HFFc6 (cell line): Measurements from ENCODE around the gene FMNL2. TPM values are rescaled to one million over a fixed set of nuclear protein-coding genes. Genes with fewer than 3 reads are reported as not detected.

Experiments used
- DNase-seq: peaks from one replicate; pipeline ENCODE4 v3.0.0-alpha.2; 2018
- H3K27ac Mint-ChIP-seq: 2 replicates; pipeline ENCODE4 v1.8.0; 2020; ENCODE audit warnings: mild to moderate bottlenecking, mixed read lengths
- H3K27me3 Mint-ChIP-seq: 2 replicates; pipeline ENCODE4 v1.8.0; 2021; ENCODE audit warnings: mild to moderate bottlenecking, moderate library complexity, mixed read lengths; ENCODE audit not compliant: insufficient read depth
- H3K36me3 Mint-ChIP-seq: 2 replicates; pipeline ENCODE4 v1.8.0; 2021; ENCODE audit warnings: low read depth, mixed read lengths
- H3K4me1 Mint-ChIP-seq: 2 replicates; pipeline ENCODE4 v1.8.0; 2020; ENCODE audit warnings: low read depth, mixed read lengths
- H3K4me3 Mint-ChIP-seq: 2 replicates; pipeline ENCODE4 v1.8.0; 2020; ENCODE audit warnings: mild to moderate bottlenecking, moderate library complexity, mixed read lengths
- H3K9me3 Mint-ChIP-seq: 2 replicates; pipeline ENCODE4 v1.8.0; 2020; ENCODE audit warnings: mild to moderate bottlenecking, mixed read lengths
- CTCF ChIP-seq: fragments of 200-600 bp; sonication (generic); IDR thresholded peaks from 2 replicates; pipeline ENCODE4 v1.5.0; 2021; ENCODE audit warnings: antibody characterized with exemption, mild to moderate bottlenecking
- total RNA-seq, 6 experiments: library from RNA; stranded (reverse); fragmentation: NEBNext Ultra II Directional; extraction: Animal tissue kit (Norgen Biotek cat#: 25700); gene quantifications; 2 replicates in 1 of 6; 3 replicates in 5 of 6; pipeline ENCODE4 v1.2.3, GENCODE V29; 2021

Gene FMNL2
- total RNA-seq, 6 experiments from 2014 or later = 13.7 to 20.9 (median 16.0) TPM

- H3K9me3 Mint-ChIP-seq = no peaks in the 10 kb centered on the region
- H3K27ac Mint-ChIP-seq = no peak overlapping the region
- H3K36me3 Mint-ChIP-seq = no peaks in the 10 kb centered on the region; the same call in 1 of the 2 replicates
- H3K27me3 Mint-ChIP-seq = no peaks in the 10 kb centered on the region
- H3K4me1 Mint-ChIP-seq = peaks cover 43% of the 10 kb centered on the region
- TF ChIP-seq CTCF = no peak
- DNase-seq = peak; percentile 25
- no peak overlapping the region for H3K4me3 Mint-ChIP-seq
These were observed 236.2 kb downstream of the FMNL2 start for GRCh38 chr2:152571048-152571766.

GRCh38 chr2:152572031-152572430, 237.1 kb downstream of the FMNL2 start:
- Mint-ChIP-seq H3K36me3 (no peaks in the 10 kb centered on the region; the same call in 1 of the 2 replicates), H3K27ac (no peak overlapping the region), H3K4me3 (no peak overlapping the region), H3K4me1 (peaks cover 36% of the 10 kb centered on the region), H3K9me3 (no peaks in the 10 kb centered on the region), H3K27me3 (no peaks in the 10 kb centered on the region)
- TF ChIP-seq CTCF = no peak
- no peak for DNase-seq

GRCh38 chr2:152573168-152573567, 238.2 kb downstream of the FMNL2 start:
- peak; percentile 90 for DNase-seq
- no peaks in the 10 kb centered on the region for H3K27me3 Mint-ChIP-seq
- H3K36me3 Mint-ChIP-seq = no peaks in the 10 kb centered on the region; the same call in 1 of the 2 replicates
- H3K4me1 Mint-ChIP-seq = peaks cover 36% of the 10 kb centered on the region
- peak overlapping the region; percentile 48 for H3K27ac Mint-ChIP-seq
- no peak for TF ChIP-seq CTCF
- H3K4me3 Mint-ChIP-seq = peak overlapping the region; percentile 42; the same call in 1 of the 2 replicates
- H3K9me3 Mint-ChIP-seq = no peaks in the 10 kb centered on the region

GRCh38 chr2:152577579-152577978, 242.6 kb downstream of the FMNL2 start:
- Mint-ChIP-seq H3K4me3 (no peak overlapping the region), H3K36me3 (peaks cover 9% of the 10 kb centered on the region), H3K9me3 (no peaks in the 10 kb centered on the region), H3K27me3 (no peaks in the 10 kb centered on the region), H3K4me1 (peaks cover 11% of the 10 kb centered on the region), H3K27ac (no peak overlapping the region)
- TF ChIP-seq CTCF = no peak
- no peak for DNase-seq

- DNase-seq = no peak
- H3K27me3 Mint-ChIP-seq = no peaks in the 10 kb centered on the region
- H3K4me3 Mint-ChIP-seq = no peak overlapping the region
- no peak for TF ChIP-seq CTCF
- peaks cover 8% of the 10 kb centered on the region for H3K4me1 Mint-ChIP-seq
- no peaks in the 10 kb centered on the region for H3K9me3 Mint-ChIP-seq
- H3K36me3 Mint-ChIP-seq = peaks cover 14% of the 10 kb centered on the region
- no peak overlapping the region for H3K27ac Mint-ChIP-seq
These were observed 243.6 kb downstream of the FMNL2 start for GRCh38 chr2:152578573-152578972.
